ENCODE data around the gene PLGRKT. TPM values are rescaled to one million over a fixed set of nuclear protein-coding genes. Genes with fewer than 3 reads are reported as not detected.

PLGRKT gene
- total and polyA plus RNA-seq, 9 donors = 2.9 to 35.8 (median 13.3) TPM

GRCh38 chr9:5452286-5452609, 14.5 kb upstream of the PLGRKT start:
- Histone ChIP-seq H3K27me3 (no peaks in the 10 kb centered on the region), H3K4me1 (ENCODE audit: insufficient read depth) (no peaks in the 10 kb centered on the region), H3K27ac (no peak overlapping the region), H3K36me3 (no peaks in the 10 kb centered on the region), H3K4me3 (no peak overlapping the region), H3K9me3 (no peaks in the 10 kb centered on the region)
- TF ChIP-seq POLR2A (IDR thresholded peaks at IDR 0.05) = no peak
- TF ChIP-seq EP300 (IDR thresholded peaks at IDR 0.05) = no peak
- TF ChIP-seq, protein P1, sequence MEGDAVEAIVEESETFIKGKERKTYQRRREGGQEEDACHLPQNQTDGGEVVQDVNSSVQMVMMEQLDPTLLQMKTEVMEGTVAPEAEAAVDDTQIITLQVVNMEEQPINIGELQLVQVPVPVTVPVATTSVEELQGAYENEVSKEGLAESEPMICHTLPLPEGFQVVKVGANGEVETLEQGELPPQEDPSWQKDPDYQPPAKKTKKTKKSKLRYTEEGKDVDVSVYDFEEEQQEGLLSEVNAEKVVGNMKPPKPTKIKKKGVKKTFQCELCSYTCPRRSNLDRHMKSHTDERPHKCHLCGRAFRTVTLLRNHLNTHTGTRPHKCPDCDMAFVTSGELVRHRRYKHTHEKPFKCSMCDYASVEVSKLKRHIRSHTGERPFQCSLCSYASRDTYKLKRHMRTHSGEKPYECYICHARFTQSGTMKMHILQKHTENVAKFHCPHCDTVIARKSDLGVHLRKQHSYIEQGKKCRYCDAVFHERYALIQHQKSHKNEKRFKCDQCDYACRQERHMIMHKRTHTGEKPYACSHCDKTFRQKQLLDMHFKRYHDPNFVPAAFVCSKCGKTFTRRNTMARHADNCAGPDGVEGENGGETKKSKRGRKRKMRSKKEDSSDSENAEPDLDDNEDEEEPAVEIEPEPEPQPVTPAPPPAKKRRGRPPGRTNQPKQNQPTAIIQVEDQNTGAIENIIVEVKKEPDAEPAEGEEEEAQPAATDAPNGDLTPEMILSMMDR (IDR thresholded peaks at IDR 0.05) = no peak
- DNase-seq = no peak
- intact Hi-C loops (cut with DNase I) = loop anchor here in 2 of 4 donors (10.0 kb wide), 3 partner anchors 63 to 153 kb away; partner anchors contain the start of gene PDCD1LG2 (in 1 of the 2)
- WGBS, 3 donors = 84 to 89% (median 88%) methylated on average over 1 of the region's 1 CpG

GRCh38 chr9:5450359-5451091, 12.8 kb upstream of the PLGRKT start, which contains the start of gene CD274:
CD274 (plus strand) TSS chr9:5450542; CDS start chr9:5456114, 5,572 bp downstream.
- peak; percentile 83 to 91 (median 85) for DNase-seq
- Histone ChIP-seq H3K4me1 (ENCODE audit: insufficient read depth) (no peaks in the 10 kb centered on the region), H3K27me3 (no peaks in the 10 kb centered on the region), H3K9me3 (no peaks in the 10 kb centered on the region), H3K27ac (peak within 1 kb of the TSS; percentile 23 to 68), H3K4me3 (peak within 1 kb of the TSS; percentile 36), H3K36me3 (no peaks in the 10 kb centered on the region)
- TF ChIP-seq, protein P1 (IDR thresholded peaks at IDR 0.05) = peak; percentile 38 to 78 (median 50)
- TF ChIP-seq EP300 (IDR thresholded peaks at IDR 0.05) (no peak), POLR2A (IDR thresholded peaks at IDR 0.05) (peak; percentile 34)
- WGBS, 3 donors = 1 to 3% (median 2%) methylated on average over 36 of the region's 36 CpGs
- intact Hi-C loops (cut with DNase I) = loop anchor here in 2 of 4 donors (10.0 kb wide), 3 partner anchors 64 to 154 kb away; partner anchors contain the start of gene PDCD1LG2 (in 1 of the 2)

DNA sequence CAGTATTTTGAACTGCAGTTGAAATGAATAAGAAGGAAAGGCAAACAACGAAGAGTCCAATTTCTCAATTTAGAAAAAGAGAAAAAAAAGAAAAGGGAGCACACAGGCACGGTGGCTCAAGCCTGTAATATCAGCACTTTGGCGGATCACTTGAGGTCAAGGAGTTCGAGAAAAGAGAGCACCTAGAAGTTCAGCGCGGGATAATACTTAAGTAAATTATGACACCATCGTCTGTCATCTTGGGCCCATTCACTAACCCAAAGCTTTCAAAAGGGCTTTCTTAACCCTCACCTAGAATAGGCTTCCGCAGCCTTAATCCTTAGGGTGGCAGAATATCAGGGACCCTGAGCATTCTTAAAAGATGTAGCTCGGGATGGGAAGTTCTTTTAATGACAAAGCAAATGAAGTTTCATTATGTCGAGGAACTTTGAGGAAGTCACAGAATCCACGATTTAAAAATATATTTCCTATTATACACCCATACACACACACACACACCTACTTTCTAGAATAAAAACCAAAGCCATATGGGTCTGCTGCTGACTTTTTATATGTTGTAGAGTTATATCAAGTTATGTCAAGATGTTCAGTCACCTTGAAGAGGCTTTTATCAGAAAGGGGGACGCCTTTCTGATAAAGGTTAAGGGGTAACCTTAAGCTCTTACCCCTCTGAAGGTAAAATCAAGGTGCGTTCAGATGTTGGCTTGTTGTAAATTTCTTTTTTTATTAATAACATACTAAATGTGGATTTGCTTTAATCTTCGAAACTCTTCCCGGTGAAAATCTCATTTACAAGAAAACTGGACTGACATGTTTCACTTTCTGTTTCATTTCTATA, 12.0 kb upstream of the PLGRKT start:
- no peak for TF ChIP-seq POLR2A (IDR thresholded peaks at IDR 0.05)
- TF ChIP-seq EP300 (IDR thresholded peaks at IDR 0.05) = no peak
- TF ChIP-seq, protein P1 (IDR thresholded peaks at IDR 0.05) = no peak
- H3K27me3 ChIP-seq = no peaks in the 10 kb centered on the region
- H3K4me3 ChIP-seq = peak overlapping the region; percentile 36
- peak overlapping the region; percentile 23 to 68 for H3K27ac ChIP-seq
- no peak for DNase-seq
- intact Hi-C loops (cut with DNase I) = loop anchor here in 2 of 4 donors (10.0 kb wide), 3 partner anchors 65 to 155 kb away; partner anchors contain the start of gene PDCD1LG2 (in 1 of the 2)
- no peaks in the 10 kb centered on the region for H3K9me3 ChIP-seq
- H3K36me3 ChIP-seq = no peaks in the 10 kb centered on the region
- WGBS, 3 donors = 38 to 43% (median 39%) methylated on average over 15 of the region's 15 CpGs
- no peaks in the 10 kb centered on the region for H3K4me1 ChIP-seq (ENCODE audit: insufficient read depth)
